SK-N-SH (cell line): ENCODE measurements around the gene LUC7L3.

Source experiments
- EP300 ChIP-seq, 2 experiments: IDR thresholded peaks; 2 replicates each; pipeline versions ENCODE4 v1.4.0 to v1.6.1; 2012; ENCODE audit warnings: borderline replicate concordance in 1 of 2, low read depth in 1 of 2, low read length in 1 of 2
- EZH2phosphoT487 ChIP-seq: fragments of 200-600 bp; sonication (generic); IDR thresholded peaks from 2 replicates; pipeline ENCODE4 v1.6.1; 2017; ENCODE audit warnings: low read depth, mixed run types, mild to moderate bottlenecking, antibody characterized with exemption, moderate library complexity, borderline replicate concordance
- GABPA ChIP-seq: IDR thresholded peaks from 2 replicates; pipeline ENCODE4 v1.4.0; 2012; ENCODE audit warnings: low read depth, mild to moderate bottlenecking
- JUND ChIP-seq: IDR thresholded peaks from 2 replicates; pipeline ENCODE4 v1.4.0; 2012
- NRF1 ChIP-seq: IDR thresholded peaks from 2 replicates; pipeline ENCODE4 v1.6.1; 2012; ENCODE audit warnings: low read depth, mild to moderate bottlenecking, low read length
- RAD21 ChIP-seq: IDR thresholded peaks from 2 replicates; pipeline ENCODE4 v1.6.1; 2012; ENCODE audit warnings: mild to moderate bottlenecking, low read length
- RFX5 ChIP-seq: IDR thresholded peaks from 2 replicates; pipeline ENCODE4 v1.6.1; 2012; ENCODE audit warnings: mild to moderate bottlenecking, improper control_type of control experiment, low read length
- SMC3 ChIP-seq: IDR thresholded peaks from 2 replicates; pipeline ENCODE4 v1.6.1; 2012; ENCODE audit warnings: low read depth, low read length, improper control_type of control experiment
- TAF1 ChIP-seq: IDR thresholded peaks from 2 replicates; pipeline ENCODE4 v1.6.1; 2012; ENCODE audit warnings: low read depth, mild to moderate bottlenecking, low read length, moderate library complexity, borderline replicate concordance
- TF ChIP-seq, protein P1 (sequence below): fragments of 200-600 bp; sonication (generic); IDR thresholded peaks from 2 replicates; pipeline ENCODE4 v1.6.1; 2017; ENCODE audit warnings: antibody characterized with exemption, mild to moderate bottlenecking, moderate library complexity
- TF ChIP-seq, protein P2 (sequence below): IDR thresholded peaks from 2 replicates; pipeline ENCODE4 v1.4.0; 2012; ENCODE audit warnings: low read depth
- TF ChIP-seq, protein P3 (sequence below): IDR thresholded peaks from 2 replicates; pipeline ENCODE4 v1.6.1; 2012; ENCODE audit warnings: mild to moderate bottlenecking, low read depth, low read length, moderate library complexity

DNA sequence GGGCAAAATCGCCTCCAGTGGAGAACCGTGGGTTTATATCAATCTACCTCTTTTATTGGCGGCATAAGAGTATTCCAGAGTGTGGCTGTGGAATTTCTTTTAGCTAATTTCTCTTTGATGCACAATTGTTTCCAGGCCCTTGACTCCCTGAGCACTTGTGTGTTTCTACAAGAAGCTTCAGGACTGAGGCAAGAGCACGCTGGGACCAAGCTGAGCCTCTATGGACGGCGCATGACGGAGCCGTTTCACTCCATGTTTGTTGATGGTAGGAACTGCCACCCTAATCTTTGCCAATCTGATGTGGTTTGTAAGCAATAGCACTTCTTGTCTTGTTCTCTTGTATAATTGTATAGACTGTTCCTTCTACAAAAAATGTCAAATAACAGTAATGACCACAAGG is 59.1 kb downstream of the LUC7L3 start:
- TF ChIP-seq, protein P1, sequence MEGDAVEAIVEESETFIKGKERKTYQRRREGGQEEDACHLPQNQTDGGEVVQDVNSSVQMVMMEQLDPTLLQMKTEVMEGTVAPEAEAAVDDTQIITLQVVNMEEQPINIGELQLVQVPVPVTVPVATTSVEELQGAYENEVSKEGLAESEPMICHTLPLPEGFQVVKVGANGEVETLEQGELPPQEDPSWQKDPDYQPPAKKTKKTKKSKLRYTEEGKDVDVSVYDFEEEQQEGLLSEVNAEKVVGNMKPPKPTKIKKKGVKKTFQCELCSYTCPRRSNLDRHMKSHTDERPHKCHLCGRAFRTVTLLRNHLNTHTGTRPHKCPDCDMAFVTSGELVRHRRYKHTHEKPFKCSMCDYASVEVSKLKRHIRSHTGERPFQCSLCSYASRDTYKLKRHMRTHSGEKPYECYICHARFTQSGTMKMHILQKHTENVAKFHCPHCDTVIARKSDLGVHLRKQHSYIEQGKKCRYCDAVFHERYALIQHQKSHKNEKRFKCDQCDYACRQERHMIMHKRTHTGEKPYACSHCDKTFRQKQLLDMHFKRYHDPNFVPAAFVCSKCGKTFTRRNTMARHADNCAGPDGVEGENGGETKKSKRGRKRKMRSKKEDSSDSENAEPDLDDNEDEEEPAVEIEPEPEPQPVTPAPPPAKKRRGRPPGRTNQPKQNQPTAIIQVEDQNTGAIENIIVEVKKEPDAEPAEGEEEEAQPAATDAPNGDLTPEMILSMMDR = no peak
- TF ChIP-seq RAD21 (no peak), GABPA (no peak), EZH2phosphoT487 (no peak), SMC3 (no peak), JUND (no peak), TAF1 (no peak), EP300 (IDR thresholded peaks at IDR 0.05; ENCODE audit: borderline replicate concordance in 1 of 2, low read depth in 1 of 2, low read length in 1 of 2) (no peak), NRF1 (no peak), RFX5 (no peak)
- TF ChIP-seq, protein P2, sequence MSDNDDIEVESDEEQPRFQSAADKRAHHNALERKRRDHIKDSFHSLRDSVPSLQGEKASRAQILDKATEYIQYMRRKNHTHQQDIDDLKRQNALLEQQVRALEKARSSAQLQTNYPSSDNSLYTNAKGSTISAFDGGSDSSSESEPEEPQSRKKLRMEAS = no peak
- TF ChIP-seq, protein P3, sequence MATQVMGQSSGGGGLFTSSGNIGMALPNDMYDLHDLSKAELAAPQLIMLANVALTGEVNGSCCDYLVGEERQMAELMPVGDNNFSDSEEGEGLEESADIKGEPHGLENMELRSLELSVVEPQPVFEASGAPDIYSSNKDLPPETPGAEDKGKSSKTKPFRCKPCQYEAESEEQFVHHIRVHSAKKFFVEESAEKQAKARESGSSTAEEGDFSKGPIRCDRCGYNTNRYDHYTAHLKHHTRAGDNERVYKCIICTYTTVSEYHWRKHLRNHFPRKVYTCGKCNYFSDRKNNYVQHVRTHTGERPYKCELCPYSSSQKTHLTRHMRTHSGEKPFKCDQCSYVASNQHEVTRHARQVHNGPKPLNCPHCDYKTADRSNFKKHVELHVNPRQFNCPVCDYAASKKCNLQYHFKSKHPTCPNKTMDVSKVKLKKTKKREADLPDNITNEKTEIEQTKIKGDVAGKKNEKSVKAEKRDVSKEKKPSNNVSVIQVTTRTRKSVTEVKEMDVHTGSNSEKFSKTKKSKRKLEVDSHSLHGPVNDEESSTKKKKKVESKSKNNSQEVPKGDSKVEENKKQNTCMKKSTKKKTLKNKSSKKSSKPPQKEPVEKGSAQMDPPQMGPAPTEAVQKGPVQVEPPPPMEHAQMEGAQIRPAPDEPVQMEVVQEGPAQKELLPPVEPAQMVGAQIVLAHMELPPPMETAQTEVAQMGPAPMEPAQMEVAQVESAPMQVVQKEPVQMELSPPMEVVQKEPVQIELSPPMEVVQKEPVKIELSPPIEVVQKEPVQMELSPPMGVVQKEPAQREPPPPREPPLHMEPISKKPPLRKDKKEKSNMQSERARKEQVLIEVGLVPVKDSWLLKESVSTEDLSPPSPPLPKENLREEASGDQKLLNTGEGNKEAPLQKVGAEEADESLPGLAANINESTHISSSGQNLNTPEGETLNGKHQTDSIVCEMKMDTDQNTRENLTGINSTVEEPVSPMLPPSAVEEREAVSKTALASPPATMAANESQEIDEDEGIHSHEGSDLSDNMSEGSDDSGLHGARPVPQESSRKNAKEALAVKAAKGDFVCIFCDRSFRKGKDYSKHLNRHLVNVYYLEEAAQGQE = no peak
